ENCODE results near the gene NOX3.

DNA sequence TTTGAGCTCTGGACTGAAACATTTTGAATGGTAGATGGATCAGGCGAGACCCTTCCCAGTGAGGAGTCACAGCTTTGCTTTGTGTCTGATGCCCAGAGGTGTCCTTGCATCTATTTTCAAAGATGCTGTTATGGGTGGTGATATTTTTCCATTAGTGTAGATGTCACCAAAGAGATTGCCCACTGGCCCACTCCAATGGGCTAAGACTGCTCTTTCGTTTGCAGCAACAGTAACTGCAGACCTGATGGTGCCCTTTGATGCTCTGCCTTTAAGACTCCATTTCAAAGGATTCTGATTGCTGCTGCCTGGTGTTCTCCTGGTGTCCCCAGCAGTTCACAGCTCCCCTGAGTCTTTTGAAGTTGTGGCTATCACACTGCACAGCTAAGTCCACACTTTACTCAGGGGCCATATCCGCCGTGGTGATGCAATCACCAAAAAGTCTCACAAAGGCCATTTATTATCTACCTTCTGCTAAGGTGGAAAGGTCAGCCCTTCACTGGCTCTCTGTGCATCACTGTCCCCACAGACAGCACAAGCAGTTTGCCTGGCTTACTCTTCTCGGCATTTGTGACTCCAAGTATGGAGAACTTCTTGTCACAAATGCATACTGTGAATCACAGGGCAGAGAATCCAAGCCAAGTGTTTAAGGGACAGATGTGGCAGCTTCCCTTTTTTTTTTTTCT is 56.4 kb downstream of the NOX3 start:
- TF ChIP-seq, protein P1, sequence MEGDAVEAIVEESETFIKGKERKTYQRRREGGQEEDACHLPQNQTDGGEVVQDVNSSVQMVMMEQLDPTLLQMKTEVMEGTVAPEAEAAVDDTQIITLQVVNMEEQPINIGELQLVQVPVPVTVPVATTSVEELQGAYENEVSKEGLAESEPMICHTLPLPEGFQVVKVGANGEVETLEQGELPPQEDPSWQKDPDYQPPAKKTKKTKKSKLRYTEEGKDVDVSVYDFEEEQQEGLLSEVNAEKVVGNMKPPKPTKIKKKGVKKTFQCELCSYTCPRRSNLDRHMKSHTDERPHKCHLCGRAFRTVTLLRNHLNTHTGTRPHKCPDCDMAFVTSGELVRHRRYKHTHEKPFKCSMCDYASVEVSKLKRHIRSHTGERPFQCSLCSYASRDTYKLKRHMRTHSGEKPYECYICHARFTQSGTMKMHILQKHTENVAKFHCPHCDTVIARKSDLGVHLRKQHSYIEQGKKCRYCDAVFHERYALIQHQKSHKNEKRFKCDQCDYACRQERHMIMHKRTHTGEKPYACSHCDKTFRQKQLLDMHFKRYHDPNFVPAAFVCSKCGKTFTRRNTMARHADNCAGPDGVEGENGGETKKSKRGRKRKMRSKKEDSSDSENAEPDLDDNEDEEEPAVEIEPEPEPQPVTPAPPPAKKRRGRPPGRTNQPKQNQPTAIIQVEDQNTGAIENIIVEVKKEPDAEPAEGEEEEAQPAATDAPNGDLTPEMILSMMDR (IDR thresholded peaks at IDR 0.05; ENCODE audit: low read length): no peak
- no peak for TF ChIP-seq EZH2 (optimal IDR thresholded peaks at IDR 0.05; ENCODE audit: low read depth, low read length)

Measured in MM.1S (cell line).